GM10266 (cell line): ENCODE results near the gene ZNF132.
"Not testable (repeated sequence)": the region's sequence is repeated elsewhere in the genome, so short reads cannot be mapped to it uniquely, and the experiment has no call there.

Source experiments
- DNase-seq: peaks from one replicate; pipeline ENCODE4 v3.0.0; 2012; ENCODE audit errors: extremely low spot score
- TF ChIP-seq, protein P1 (sequence below): IDR thresholded peaks from 2 replicates; pipeline ENCODE4 v1.5.1; 2012; ENCODE audit warnings: mild to moderate bottlenecking, low read depth; ENCODE audit not compliant: control insufficient read depth, insufficient read depth; ENCODE audit errors: missing control alignments

ZNF132 gene

DNA sequence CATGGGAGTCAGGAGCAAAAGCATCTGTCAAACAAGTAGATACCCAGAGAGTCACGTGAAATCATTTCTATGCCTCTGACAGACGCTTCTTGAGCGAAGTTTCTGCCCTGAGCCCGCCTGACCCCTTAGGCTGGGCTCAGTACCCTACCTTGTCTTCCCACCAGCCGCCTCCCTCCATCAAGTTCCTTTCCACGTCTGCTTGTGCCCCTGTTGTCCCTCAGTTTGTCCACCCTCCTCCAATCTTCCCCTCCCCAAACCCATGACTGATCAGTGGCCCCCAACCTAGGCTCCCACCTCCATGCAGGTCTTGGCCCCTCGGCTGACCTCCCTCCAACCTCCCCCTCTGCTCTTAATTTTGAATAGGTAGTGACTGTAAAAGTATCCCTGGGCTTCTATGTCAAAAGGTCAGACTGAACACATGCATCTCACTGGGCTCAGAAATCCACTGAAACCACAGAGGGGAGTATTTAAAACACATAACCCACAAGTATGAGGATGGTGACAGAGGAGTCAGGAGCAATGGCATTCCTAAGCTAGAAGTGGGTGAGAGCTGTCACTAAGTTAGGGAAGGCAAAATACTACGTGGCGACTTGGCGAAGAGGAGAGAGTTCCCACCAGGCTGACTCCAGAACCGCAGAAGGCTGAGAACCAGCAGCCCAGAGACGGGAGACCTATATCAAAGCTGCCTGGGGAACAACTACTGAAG lies 34.5 kb upstream of the ZNF132 start:
- DNase-seq, result no peak
- TF ChIP-seq, protein P1, sequence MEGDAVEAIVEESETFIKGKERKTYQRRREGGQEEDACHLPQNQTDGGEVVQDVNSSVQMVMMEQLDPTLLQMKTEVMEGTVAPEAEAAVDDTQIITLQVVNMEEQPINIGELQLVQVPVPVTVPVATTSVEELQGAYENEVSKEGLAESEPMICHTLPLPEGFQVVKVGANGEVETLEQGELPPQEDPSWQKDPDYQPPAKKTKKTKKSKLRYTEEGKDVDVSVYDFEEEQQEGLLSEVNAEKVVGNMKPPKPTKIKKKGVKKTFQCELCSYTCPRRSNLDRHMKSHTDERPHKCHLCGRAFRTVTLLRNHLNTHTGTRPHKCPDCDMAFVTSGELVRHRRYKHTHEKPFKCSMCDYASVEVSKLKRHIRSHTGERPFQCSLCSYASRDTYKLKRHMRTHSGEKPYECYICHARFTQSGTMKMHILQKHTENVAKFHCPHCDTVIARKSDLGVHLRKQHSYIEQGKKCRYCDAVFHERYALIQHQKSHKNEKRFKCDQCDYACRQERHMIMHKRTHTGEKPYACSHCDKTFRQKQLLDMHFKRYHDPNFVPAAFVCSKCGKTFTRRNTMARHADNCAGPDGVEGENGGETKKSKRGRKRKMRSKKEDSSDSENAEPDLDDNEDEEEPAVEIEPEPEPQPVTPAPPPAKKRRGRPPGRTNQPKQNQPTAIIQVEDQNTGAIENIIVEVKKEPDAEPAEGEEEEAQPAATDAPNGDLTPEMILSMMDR, result no peak

DNA sequence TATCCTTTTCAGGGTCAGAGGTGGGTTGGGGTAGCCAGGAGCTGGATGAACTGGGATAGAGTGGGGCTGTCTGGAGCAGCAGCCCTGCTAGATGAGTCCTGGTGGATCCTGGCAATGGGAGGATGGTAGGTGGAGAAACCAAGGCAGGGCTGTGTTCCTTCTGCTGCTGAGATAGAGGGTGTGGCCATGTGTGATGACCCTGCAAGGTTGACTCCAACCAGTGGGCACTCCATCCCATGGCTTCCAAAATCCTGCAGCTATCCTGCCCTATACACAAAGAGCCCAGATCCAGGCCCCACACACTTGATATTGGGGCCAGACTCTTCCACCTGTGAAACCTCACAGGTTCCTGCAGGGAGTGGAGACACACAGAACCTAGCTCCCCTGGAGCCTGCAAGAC lies 33.8 kb upstream of the ZNF132 start:
- TF ChIP-seq, protein P1, result no peak
- DNase-seq, result no peak

- TF ChIP-seq, protein P1, result no peak
- DNase-seq, result no peak
These were observed 31.8 kb upstream of the ZNF132 start for GRCh38 chr19:58471736-58472135.

- DNase-seq, result not testable (repeated sequence)
These were observed 31.0 kb upstream of the ZNF132 start for GRCh38 chr19:58470837-58471543.

GRCh38 chr19:58469241-58470013 lies 29.5 kb upstream of the ZNF132 start:
- DNase-seq, result no peak
- TF ChIP-seq, protein P1, result no peak

GRCh38 chr19:58468216-58468839 lies 28.4 kb upstream of the ZNF132 start:
- TF ChIP-seq, protein P1, result no peak
- DNase-seq, result no peak

GRCh38 chr19:58466760-58467589 lies 27.0 kb upstream of the ZNF132 start, which contains the start of gene ZNF324:
Gene ZNF324 (plus strand): TSS chr19:58467080. CDS start chr19:58469186, 2,106 bp downstream.
- DNase-seq, result peak; percentile 99
- TF ChIP-seq, protein P1, result peak; percentile 17
